GM23338 (cell line): ENCODE measurements around the gene NTRK3.

ENCODE experiments used
- CTCF ChIP-seq, 2 experiments: fragments of 200-600 bp in 1 of 2; sonication (generic) in 1 of 2; conservative IDR thresholded peaks; 2 replicates each; pipeline versions ENCODE4 v1.5.1 to v1.6.1; 2016 to 2017; ENCODE audit warnings: antibody characterized with exemption in 2 of 2, low read depth in 2 of 2, mild to moderate bottlenecking in 2 of 2, moderate library complexity in 1 of 2
- ETS1 ChIP-seq: IDR thresholded peaks from 2 replicates; pipeline ENCODE4 v1.6.1; 2016; ENCODE audit warnings: antibody characterized with exemption
- EZH2 ChIP-seq: fragments of 200-600 bp; sonication (generic); IDR thresholded peaks from one replicate; pipeline ENCODE4 v1.8.0; 2017; ENCODE audit warnings: antibody characterized with exemption, mild to moderate bottlenecking, low read depth; ENCODE audit not compliant: unreplicated experiment
- EZH2phosphoT487 ChIP-seq: fragments of 200-600 bp; sonication (generic); IDR thresholded peaks from one replicate; pipeline ENCODE4 v1.8.1; 2018; ENCODE audit warnings: antibody characterized with exemption; ENCODE audit not compliant: unreplicated experiment
- JUNB ChIP-seq: IDR thresholded peaks from one replicate; pipeline ENCODE4 v1.6.1; 2016; ENCODE audit warnings: antibody characterized with exemption; ENCODE audit not compliant: unreplicated experiment
- NANOG ChIP-seq: IDR thresholded peaks from 2 replicates; pipeline ENCODE4 v1.6.1; 2016; ENCODE audit warnings: antibody characterized with exemption, borderline replicate concordance
- POLR2AphosphoS5 ChIP-seq: IDR thresholded peaks from 2 replicates; pipeline ENCODE4 v1.6.1; 2016; ENCODE audit warnings: antibody characterized with exemption, low read depth
- REST ChIP-seq: IDR thresholded peaks from one replicate; pipeline ENCODE4 v1.6.1; 2018; ENCODE audit warnings: antibody characterized with exemption; ENCODE audit not compliant: unreplicated experiment

- TF ChIP-seq JUNB (no peak), ETS1 (no peak), CTCF (conservative IDR thresholded peaks at IDR 0.05; ENCODE audit: low read depth in 2 of 2) (no peak), POLR2AphosphoS5 (no peak), EZH2 (no peak), REST (no peak), NANOG (no peak), EZH2phosphoT487 (no peak)
Observed at GRCh38 chr15:88264622-88265021, 8.1 kb upstream of the NTRK3 start.
